Measurements from ENCODE around the gene CECR2.

Gene CECR2

GRCh38 chr22:17369439-17370025 is at the start of gene CECR2:
Gene CECR2, plus strand, starts transcription at chr22:17369460. Its CDS starts 324 bp downstream, at chr22:17369784.
- DNase-seq = no peak

GRCh38 chr22:17319546-17319945 is 49.7 kb upstream of the CECR2 start:
- no peak for DNase-seq

DNA sequence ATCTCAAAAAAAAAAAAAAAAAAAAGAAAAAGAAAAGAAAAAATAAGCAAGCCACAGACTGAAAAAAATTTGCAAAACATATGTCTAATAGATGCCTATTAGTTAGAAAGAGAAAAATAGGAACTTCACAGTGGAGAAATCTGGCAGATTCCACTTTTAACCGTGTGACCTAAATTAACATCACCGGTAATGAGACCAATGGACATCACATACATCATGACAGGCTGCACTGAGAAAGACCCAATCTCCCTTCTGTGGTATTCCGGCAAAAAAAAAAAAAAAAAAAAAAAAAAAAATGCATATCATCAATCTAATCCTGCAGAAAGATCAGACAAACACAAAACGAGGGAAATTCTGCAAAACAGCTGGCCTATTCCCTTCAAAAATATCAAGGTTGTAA is 46.7 kb upstream of the CECR2 start:
- no peak for DNase-seq

GRCh38 chr22:17331690-17332089 is 37.6 kb upstream of the CECR2 start:
- DNase-seq = no peak

- no peak for DNase-seq
Measured at GRCh38 chr22:17332109-17332800, 37.0 kb upstream of the CECR2 start.

DNA sequence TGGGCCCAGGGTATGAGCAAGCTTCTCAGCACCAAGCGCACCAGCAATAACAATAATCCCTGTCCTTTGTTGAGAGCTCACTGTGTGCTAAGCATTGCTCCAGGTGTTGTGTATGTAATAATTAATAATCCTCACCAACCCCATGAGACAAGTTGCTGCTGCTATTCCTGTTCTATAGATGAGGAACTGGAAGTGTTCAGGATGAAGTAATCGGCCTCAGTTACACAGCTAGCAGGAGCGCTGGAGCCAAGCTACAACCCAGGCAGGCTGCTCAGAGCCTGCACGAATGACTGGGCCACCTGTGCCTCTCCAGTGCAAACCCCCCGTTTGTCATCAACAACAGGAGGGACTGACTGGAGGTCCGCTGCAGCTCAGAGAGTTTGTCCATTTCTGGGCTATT is 35.2 kb upstream of the CECR2 start:
- DNase-seq = no peak

DNA sequence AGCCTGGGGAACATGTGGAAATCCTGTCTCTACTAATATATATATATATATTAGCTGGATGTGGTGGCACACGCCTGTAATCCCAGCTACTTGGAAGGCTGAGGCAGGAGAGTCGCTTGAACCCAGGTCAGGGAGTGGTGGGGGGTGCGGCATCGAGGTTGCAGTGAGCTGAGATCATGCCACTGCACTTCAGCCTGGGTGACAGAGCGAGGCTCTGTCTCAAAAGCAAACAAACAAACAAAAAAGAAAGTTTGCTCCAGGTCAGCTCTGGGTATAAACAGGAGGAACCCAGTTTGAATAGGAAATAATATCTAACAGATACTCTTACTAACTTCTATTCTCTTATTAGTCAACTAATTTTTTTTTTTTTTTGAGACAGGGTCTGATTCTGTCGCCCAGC is 34.3 kb upstream of the CECR2 start:
- no peak for DNase-seq

GRCh38 chr22:17336061-17336460 is 33.2 kb upstream of the CECR2 start:
- no peak for DNase-seq

DNA sequence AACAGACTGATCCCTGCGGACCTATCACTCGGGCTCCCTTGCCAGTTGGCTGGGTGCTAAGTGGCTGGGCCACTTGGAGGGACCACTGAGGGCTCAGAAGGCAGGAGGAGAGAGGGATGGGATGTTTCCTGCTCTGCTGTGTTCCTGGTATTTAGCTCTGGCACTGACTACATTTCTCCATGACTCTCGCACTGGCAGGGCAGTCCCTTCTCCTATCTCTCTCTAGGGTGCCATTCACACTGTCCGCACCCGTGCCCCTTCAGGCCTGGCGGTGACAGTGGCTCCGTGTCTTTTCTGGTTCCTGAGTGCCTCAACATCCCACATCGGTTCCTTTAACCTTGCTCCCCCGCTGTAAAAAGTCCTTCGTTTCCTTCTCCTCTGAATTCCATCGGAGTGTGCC is 31.6 kb upstream of the CECR2 start:
- DNase-seq = no peak

- no peak for DNase-seq
Measured at GRCh38 chr22:17339095-17339693, 30.1 kb upstream of the CECR2 start.

GRCh38 chr22:17342361-17342760 is 26.9 kb upstream of the CECR2 start:
- no peak for DNase-seq

DNA sequence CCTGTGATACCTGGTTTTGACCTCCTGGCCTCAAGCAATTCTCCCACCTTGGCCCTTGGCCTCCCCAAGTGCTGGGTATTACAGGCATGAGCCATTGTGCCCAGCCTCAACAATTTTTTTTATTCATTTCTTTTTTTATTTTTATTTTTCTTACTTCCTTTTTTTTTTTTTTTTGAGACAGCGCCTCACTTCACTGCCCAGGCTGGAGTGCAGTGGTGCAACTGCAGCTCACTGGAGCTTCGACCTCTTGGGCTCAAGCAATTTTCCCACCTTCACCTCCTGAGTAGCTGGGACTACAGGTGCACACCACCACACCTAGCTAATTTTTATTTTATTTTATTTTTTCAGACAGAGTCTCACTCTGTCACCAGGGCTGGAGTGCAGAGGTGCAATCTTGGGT is 25.5 kb upstream of the CECR2 start:
- no peak for DNase-seq

DNA sequence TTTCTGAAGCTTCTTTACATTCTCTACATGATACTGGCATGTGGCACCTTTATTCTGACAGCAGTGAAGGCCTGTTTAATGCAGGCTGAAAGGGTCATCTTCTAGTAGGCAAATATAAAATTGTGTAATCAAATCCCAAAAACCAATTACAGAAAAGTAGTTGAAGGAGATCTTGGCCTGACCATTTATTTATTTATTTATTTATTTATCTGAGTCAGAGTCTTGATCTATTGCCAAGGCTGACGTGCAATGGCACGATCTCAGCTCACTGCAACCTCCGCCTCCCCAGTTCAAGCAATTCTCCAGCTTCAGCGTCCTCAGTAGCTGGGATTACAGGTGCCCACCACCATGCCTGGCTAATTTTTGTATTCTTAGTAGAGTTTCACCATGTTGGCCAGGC is 22.7 kb upstream of the CECR2 start:
- DNase-seq = no peak

GRCh38 chr22:17347724-17348123 is 21.5 kb upstream of the CECR2 start:
- DNase-seq = no peak

- no peak for DNase-seq
Measured at GRCh38 chr22:17348464-17349103, 20.7 kb upstream of the CECR2 start.

- DNase-seq = no peak
Measured at GRCh38 chr22:17349172-17349571, 20.1 kb upstream of the CECR2 start.

GRCh38 chr22:17350292-17350691 is 19.0 kb upstream of the CECR2 start:
- no peak for DNase-seq

- no peak for DNase-seq
Measured at GRCh38 chr22:17352798-17353197, 16.5 kb upstream of the CECR2 start.

DNA sequence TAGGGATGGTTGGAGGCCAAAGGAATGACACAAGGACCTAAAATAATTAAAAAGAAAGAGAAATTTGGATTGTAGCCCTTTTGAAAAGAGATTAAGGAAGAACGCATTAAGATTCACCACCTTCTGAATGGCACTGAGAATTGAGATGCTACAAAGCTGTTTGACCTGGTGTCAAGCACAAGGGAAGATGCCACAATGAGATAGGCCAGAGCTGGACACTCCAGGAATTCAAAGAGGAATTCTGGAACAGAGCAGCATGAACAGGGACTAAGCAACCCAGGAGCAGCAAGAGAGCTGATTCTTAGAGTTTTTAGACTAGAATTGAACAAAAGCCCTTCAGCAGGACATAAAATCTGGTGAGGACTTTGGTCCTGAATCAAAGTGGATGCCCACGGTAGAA is 11.6 kb upstream of the CECR2 start:
- no peak for DNase-seq

- no peak for DNase-seq
Measured at GRCh38 chr22:17358415-17358814, 10.8 kb upstream of the CECR2 start.

- no peak for DNase-seq
Measured at GRCh38 chr22:17359501-17359900, 9.8 kb upstream of the CECR2 start.

DNA sequence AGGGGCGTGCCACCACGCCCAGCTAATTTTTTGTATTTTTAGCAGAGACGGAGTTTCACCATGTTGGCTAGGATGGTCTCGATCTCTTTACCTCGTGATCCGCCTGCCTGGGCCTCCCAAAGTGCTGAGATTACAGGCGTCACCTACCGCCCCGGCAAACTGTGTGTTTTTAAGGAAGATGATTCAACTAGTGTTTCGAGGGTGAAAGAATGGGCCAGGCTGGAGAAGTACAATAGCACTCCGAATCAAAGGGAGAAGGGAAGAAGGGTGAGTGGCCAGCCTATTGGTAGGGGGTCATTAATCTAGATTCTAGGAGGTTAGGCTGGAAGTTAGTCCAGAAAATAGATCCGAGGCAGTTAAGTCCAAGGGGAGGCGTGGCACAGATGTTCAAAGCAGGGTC is 2.9 kb upstream of the CECR2 start:
- DNase-seq = no peak

GRCh38 chr22:17366830-17367229 is 2.4 kb upstream of the CECR2 start:
- no peak for DNase-seq

DNA sequence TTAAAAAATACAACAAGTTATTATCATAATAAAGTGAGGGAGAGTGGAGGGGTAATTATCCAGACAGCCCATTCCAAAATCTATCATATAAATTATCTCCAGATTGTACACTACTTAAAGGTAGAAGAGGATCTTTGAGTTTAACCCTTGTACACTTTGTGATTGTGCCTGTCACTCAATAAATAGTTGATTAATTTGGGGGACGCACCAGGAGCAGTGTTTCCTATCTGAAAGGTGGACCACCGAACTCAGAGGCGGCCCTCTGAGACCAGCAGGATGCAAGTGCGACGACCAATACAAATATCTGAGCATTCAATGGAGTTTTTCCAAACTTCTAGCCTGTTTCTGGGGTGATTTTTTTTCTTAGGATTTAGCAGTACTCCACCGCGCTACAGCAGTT is 1.1 kb upstream of the CECR2 start:
- no peak for DNase-seq

Data from cortex of kidney (tissue), 1 donor.